T-helper 2 cell treated with Interferon-gamma antibody and Interleukin-4, amounts not matched to agents 100 ng/mL and 5 ng/mL, for 36 hours (primary cell): ENCODE results near the gene LGALS1. TPM values are rescaled to one million over a fixed set of nuclear protein-coding genes. Genes with fewer than 3 reads are reported as not detected.

Experiments used
- intact Hi-C: fragments of 100-400 bp; cut with micrococcal nuclease; formaldehyde crosslinking; loops from one replicate; pipeline ENCODE4 v1.15.1; 2023
- total RNA-seq: library from RNA; stranded (reverse); gene quantifications from 2 replicates; pipeline ENCODE4 v1.2.3, GENCODE V29; 2022

The LGALS1 gene
- total RNA-seq, result 1,468 and 1,502 TPM in 2 replicates

DNA sequence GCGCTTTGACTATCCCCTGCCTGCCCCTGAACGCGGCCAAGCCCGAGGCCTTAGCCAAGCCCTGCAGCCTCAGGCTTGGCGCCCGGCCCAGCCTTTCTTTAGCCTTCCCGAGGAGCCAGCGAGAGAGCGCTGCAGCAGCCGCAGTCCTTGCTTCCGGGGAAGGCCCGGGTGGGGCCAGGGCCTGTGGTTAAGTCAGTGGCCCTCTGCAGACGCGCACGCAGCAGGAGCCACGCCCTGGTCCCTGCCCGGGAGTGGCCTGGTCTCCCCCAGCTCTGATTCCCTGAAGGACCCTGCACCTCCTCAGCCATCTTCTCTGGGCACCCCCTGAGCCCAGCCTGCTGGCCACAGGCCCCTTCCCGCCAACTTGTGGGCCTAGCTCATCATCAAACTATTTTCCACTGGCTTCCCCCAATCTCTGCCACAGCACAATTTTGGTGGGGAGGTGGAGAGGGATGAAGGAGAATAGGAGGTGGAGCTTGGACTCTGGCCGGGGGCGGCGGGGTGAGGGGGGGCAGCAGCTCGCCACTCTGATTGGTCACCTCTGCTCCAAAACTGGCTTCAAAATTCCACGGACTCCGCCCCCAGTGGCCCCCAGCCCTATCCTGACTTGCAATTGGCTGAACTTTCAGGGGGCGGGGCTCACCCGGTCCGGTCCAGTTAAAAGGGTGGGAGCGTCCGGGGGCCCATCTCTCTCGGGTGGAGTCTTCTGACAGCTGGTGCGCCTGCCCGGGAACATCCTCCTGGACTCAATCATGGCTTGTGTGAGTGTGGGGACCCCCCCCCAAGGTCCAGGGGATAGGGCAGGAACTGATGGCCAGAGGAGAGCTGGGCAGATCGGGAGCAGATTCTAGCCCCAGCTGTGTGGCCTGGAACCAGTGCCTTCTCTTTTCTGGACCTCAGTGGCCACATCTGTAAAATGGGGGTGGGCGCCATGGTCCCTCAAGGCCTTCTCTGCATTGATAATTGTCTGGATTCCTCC, at the start of gene LGALS1:
Gene LGALS1, plus strand, starts transcription at position 686 of the 979 bp plus-strand sequence. Its CDS starts 67 bp downstream, at position 753.
- intact Hi-C loops, result loop anchor here (5.0 to 10.0 kb wide), 3 partner anchors 132 to 433 kb away; partner anchors contain the start of genes ANKRD54, EIF3L, GCAT and RAC2

GRCh38 chr22:37625737-37626136, 49.7 kb upstream of the LGALS1 start:
- intact Hi-C loops, result no loop called here

- intact Hi-C loops, result no loop called here
These were observed 49.3 kb upstream of the LGALS1 start for GRCh38 chr22:37626144-37626543.

GRCh38 chr22:37626556-37627075, 48.8 kb upstream of the LGALS1 start:
- intact Hi-C loops, result no loop called here

DNA sequence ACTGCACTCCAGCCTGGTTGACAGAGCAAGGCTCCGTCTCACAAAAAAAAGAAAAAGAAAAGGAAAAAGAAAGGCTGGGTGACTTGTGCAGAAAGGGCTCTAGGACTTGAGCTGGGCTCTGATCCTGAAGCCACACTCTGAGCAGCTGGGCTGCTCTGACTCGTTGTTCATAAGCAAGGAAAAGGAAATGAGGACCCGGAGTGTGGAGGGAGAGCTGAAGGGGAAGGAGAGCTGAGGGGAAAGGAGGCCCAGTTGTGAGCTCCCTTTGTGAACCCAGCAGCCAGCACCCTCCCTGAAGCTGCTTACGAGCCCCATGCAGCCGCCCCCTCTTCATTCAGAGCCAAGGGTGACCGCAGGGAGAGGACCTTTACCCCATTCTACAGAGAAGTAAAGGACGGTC, 48.3 kb upstream of the LGALS1 start:
- intact Hi-C loops, result no loop called here

- intact Hi-C loops, result no loop called here
These were observed 47.9 kb upstream of the LGALS1 start for GRCh38 chr22:37627545-37627944.

GRCh38 chr22:37628830-37629229, 46.6 kb upstream of the LGALS1 start:
- intact Hi-C loops, result no loop called here

- intact Hi-C loops, result loop anchor here (10.0 kb wide), 2 partner anchors 115 to 175 kb away; partner anchors contain the start of gene GCAT
These were observed 45.5 kb upstream of the LGALS1 start for GRCh38 chr22:37629928-37630327.

- intact Hi-C loops, result loop anchor here (10.0 kb wide), 2 partner anchors 114 to 174 kb away; partner anchors contain the start of gene GCAT
These were observed 44.5 kb upstream of the LGALS1 start for GRCh38 chr22:37630839-37631435.

- intact Hi-C loops, result loop anchor here (10.0 kb wide), 2 partner anchors 113 to 173 kb away; partner anchors contain the start of gene GCAT
These were observed 43.8 kb upstream of the LGALS1 start for GRCh38 chr22:37631448-37632173.

- intact Hi-C loops, result loop anchor here (10.0 kb wide), 2 partner anchors 112 to 172 kb away; partner anchors contain the start of gene GCAT
These were observed 43.0 kb upstream of the LGALS1 start for GRCh38 chr22:37632174-37633088.

GRCh38 chr22:37633089-37633624, 42.3 kb upstream of the LGALS1 start:
- intact Hi-C loops, result loop anchor here (10.0 kb wide), 2 partner anchors 112 to 172 kb away; partner anchors contain the start of gene GCAT

- intact Hi-C loops, result loop anchor here (10.0 kb wide), 2 partner anchors 111 to 171 kb away; partner anchors contain the start of gene GCAT
These were observed 41.6 kb upstream of the LGALS1 start for GRCh38 chr22:37633625-37634416.

DNA sequence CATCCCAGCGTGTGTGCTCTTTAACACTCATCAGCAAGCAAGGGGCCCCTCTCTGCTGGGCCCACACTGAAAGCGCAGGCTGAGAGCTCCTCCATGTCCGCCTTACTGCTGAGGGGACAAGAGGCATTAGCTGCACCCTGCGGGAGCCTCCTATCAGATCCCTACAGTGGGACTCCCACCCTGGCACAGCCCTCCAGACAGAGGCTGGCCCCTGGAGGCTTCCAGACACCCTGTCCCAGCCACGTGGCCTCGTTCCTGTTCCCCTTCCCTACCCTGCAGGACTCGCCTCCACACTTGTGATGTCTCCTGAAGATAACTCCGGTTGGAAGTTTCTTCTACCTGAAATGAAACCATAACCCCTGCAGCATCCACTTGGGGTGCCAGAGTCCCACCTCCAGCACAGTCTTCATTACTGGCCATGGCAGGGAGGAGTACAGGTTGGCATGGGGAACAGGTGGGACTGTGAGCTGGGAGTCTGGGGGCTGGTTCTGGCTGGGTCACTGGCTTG, 41.0 kb upstream of the LGALS1 start:
- intact Hi-C loops, result loop anchor here (10.0 kb wide), 2 partner anchors 110 to 170 kb away; partner anchors contain the start of gene GCAT

GRCh38 chr22:37635157-37635556, 40.3 kb upstream of the LGALS1 start:
- intact Hi-C loops, result loop anchor here (10.0 kb wide), 2 partner anchors 110 to 170 kb away; partner anchors contain the start of gene GCAT

- intact Hi-C loops, result loop anchor here (2.0 to 10.0 kb wide), 3 partner anchors 14 to 168 kb away; partner anchors contain the start of gene GCAT
These were observed 39.1 kb upstream of the LGALS1 start for GRCh38 chr22:37636186-37636948.

DNA sequence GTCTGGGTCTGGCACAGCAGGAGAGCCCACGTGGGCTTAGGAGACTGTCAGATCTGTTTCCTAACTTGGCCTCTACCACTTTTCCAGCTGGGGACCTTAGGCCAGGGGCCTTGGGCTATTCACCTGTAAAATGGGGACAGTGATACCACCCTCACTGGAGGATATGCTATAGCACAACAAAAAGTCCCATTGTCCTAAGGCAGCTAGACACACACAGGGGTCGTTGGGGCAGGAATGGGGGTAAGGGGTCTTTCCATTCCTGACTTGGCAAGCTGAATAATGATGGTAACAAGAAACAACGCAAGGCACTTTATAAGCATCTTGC, 38.5 kb upstream of the LGALS1 start:
- intact Hi-C loops, result loop anchor here (2.0 to 10.0 kb wide), 3 partner anchors 14 to 168 kb away; partner anchors contain the start of gene GCAT
